Measurements from ENCODE around the gene COX11.

- no peak for TF ChIP-seq CTCF (IDR thresholded peaks at IDR 0.05)
- TF ChIP-seq POLR2A (IDR thresholded peaks at IDR 0.05): no peak
Measured at GRCh38 chr17:54920819-54921218, 47.6 kb downstream of the COX11 start.
